Testis (tissue), 3 donors: ENCODE results near the gene FMNL3. TPM values are rescaled to one million over a fixed set of nuclear protein-coding genes. Genes with fewer than 3 reads are reported as not detected.

Experiments
- DNase-seq: peaks from one replicate; pipeline ENCODE4 v3.0.0-alpha.2; 2019
- H3K27ac ChIP-seq, 2 donors: fragments of 200-600 bp; sonication (generic); one replicate each; pipeline ENCODE4 v1.5.1; 2019
- H3K27me3 ChIP-seq: fragments of 200-600 bp; sonication (generic); one replicate; pipeline ENCODE4 v1.5.1; 2019
- H3K36me3 ChIP-seq: fragments of 200-600 bp; sonication (generic); one replicate; pipeline ENCODE4 v1.5.1; 2017; ENCODE audit warnings: low read depth; ENCODE audit errors: missing control alignments
- H3K4me1 ChIP-seq: fragments of 200-600 bp; sonication (generic); one replicate; pipeline ENCODE4 v1.5.1; 2019
- H3K4me3 ChIP-seq, 2 donors: fragments of 200-600 bp; sonication (generic); one replicate each; pipeline ENCODE4 v1.5.1; 2017 to 2019
- H3K9me3 ChIP-seq: fragments of 200-600 bp; sonication (generic); one replicate; pipeline ENCODE4 v1.5.1; 2017
- POLR2A ChIP-seq: fragments of 450-650 bp; IDR thresholded peaks from one replicate; pipeline ENCODE4 v1.6.1; 2017; ENCODE audit warnings: antibody characterized with exemption, mild to moderate bottlenecking, moderate library complexity
- WGBS, 2 donors: methylation state at CpG; one replicate each; pipeline ENCODE4 v1.1.5; 2018; 5-methylcytosine and 5-hydroxymethylcytosine counted together
- intact Hi-C: fragments of 100-400 bp; cut with DNase I; formaldehyde crosslinking; loops from one replicate; pipeline ENCODE4 v1.15.1; 2023; ENCODE audit warnings: low total_unique reads
- polyA plus RNA-seq: library from polyadenylated mRNA; stranded (reverse); fragments of 350-450 nt; fragmentation: Illumina TruSeq; extraction: RNeasy Lipid Tissue Mini Kit (QIAGEN cat#74804); gene quantifications from one replicate; pipeline ENCODE4 v1.2.3, GENCODE V29; 2014; ENCODE audit warnings: low read depth, low replicate concordance; ENCODE audit not compliant: insufficient read depth
- total RNA-seq, 2 donors: library from RNA; depleted of rRNA; stranded (reverse); fragments of >200 nt; gene quantifications; one replicate each; pipeline ENCODE4 v1.2.3, GENCODE V29; 2016
- TF ChIP-seq, protein P1 (sequence below), 3 experiments: fragments of 450-650 bp in 2 of 3; fragments of 200-600 bp in 1 of 3; sonication (generic) in 1 of 3; IDR thresholded peaks; one replicate each; pipeline ENCODE4 v1.5.1; 2016 to 2019; ENCODE audit warnings: antibody characterized with exemption in 3 of 3, mild to moderate bottlenecking in 2 of 3, moderate library complexity in 1 of 3

The FMNL3 gene
- total and polyA plus RNA-seq, 3 donors from 2014 or later, result 26.0 to 73.5 (median 40.5) TPM

DNA sequence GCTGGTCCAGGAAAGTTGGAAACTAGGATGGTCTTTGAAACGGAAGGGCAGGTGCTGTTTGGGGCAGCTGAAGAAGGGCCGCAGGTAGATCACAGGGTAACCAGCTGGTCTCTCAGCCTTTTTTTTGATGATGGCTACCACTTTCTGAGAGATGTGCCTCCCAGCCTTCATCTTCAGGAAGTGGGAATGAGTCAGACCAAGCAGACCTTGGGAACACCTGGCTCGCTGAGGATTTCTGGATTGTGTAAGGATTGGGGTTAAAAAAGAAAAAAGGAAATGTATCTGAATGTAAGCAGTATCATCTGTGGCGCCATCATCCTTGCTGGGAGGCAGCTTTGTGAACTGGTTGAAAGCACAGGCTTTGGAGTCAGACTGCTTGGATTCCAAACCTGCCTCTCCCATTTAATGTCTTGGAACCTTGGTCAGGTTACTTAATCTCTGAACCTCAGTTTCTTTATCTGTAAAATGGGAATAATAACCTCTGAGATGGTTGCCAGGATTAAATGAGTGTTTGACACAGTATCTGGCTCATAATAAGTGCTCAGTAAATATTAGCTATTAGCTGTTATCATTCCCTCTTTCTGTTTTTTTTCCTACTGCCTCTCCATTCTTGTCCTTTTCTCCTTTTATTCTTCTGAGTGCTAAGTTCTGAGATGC is 82.2 kb downstream of the FMNL3 start:
- no peaks in the 10 kb centered on the region for H3K36me3 ChIP-seq
- TF ChIP-seq POLR2A, result no peak
- TF ChIP-seq, protein P1, sequence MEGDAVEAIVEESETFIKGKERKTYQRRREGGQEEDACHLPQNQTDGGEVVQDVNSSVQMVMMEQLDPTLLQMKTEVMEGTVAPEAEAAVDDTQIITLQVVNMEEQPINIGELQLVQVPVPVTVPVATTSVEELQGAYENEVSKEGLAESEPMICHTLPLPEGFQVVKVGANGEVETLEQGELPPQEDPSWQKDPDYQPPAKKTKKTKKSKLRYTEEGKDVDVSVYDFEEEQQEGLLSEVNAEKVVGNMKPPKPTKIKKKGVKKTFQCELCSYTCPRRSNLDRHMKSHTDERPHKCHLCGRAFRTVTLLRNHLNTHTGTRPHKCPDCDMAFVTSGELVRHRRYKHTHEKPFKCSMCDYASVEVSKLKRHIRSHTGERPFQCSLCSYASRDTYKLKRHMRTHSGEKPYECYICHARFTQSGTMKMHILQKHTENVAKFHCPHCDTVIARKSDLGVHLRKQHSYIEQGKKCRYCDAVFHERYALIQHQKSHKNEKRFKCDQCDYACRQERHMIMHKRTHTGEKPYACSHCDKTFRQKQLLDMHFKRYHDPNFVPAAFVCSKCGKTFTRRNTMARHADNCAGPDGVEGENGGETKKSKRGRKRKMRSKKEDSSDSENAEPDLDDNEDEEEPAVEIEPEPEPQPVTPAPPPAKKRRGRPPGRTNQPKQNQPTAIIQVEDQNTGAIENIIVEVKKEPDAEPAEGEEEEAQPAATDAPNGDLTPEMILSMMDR (IDR thresholded peaks at IDR 0.05), result no peak
- H3K27me3 ChIP-seq, result no peaks in the 10 kb centered on the region
- WGBS, 2 donors, result 34 to 51% methylated on average over 4 of the region's 4 CpGs
- intact Hi-C loops, result no loop called here
- no peak for DNase-seq
- H3K9me3 ChIP-seq, result no peaks in the 10 kb centered on the region
- no peak overlapping the region for H3K27ac ChIP-seq
- H3K4me3 ChIP-seq, result no peak overlapping the region
- peaks cover 11% of the 10 kb centered on the region for H3K4me1 ChIP-seq

DNA sequence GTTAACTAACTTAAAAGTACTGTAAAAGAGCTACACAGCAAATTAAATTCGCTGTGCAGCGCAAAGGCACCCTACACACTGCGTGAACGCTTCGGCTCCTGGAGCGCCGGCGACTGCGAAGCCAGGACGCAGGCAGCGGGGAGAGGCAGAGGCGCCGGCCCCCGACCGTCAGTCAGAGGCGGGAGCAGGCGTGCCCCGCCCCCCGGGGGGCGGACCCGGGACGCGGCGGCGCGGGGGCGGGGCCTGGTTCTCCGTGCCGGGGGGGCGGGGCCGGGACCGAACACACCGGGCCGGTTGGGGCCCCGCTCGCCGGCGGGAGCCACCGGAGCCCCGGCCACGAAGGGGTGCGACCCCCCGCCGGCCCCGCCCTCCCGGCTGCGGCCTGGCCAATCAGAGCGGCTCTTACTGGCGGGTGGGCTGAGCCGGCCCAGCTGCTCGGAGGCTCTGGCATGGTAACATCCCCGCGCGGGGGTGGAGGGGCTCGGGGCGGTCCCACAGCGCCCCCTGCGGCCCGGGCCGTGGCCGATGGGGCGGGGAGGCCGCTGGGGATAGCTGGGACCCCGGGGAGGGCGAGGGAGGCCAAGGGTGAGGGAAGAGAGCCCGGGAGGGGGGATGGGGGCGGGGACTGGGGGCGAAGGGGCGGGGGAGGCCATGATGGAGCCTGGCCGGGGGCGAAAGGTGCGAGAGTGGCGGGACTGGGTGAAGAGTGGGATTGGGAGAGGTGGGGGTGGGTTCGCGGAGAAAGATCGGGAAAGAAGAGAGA is 83.9 kb downstream of the FMNL3 start, which contains the start of gene PRPF40B:
Gene PRPF40B (plus strand): TSS at position 420 of the 763 bp plus-strand sequence. CDS start 30 bp downstream, at position 450.
- Histone ChIP-seq H3K27ac (peak within 1 kb of the TSS; percentile 67 to 89), H3K27me3 (no peaks in the 10 kb centered on the region), H3K9me3 (no peaks in the 10 kb centered on the region), H3K4me1 (peaks cover 11% of the 10 kb centered on the region), H3K4me3 (peak within 1 kb of the TSS; percentile 67 to 70), H3K36me3 (no peaks in the 10 kb centered on the region)
- peak; percentile 46 for TF ChIP-seq POLR2A
- TF ChIP-seq, protein P1 (IDR thresholded peaks at IDR 0.05), result peak; percentile 13 to 63 (median 54)
- peak; percentile 91 for DNase-seq
- WGBS, 2 donors, result 1 to 2% methylated on average over 33 to 73 of the region's 76 CpGs
- intact Hi-C loops, result no loop called here

DNA sequence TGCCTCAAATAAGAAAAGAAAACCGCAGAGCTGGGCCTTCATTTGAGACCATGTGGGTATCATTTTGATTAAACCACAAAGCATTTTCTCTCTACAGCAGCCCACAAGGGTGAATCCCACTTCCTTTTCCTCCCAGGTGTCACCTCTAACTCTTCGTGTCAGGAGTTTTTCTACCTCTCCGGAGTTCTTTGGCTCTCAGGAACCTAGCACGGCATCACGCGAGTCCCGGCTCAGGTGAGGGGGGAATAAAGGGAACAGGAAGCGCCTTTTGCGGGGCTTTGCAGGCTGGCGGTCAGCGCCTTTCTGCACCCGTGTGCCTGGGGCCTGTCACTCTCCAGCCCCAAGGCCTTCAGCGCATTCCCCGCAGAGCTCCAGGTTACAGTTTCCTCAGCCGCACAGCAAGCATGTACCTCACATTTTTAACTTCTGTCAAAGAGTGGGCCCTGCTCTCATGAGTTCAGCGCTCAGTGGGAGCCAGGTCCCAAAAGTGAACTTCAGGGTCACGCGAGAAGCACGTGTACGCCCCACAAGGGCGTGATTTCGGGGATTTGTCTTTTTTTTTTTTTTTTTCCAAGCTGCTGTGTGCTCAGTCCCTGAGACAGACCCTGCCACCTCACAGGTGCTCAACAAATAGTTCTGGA is 84.6 kb downstream of the FMNL3 start:
- Histone ChIP-seq H3K4me3 (peak overlapping the region; percentile 67 to 70), H3K4me1 (peaks cover 11% of the 10 kb centered on the region), H3K27me3 (no peaks in the 10 kb centered on the region), H3K36me3 (no peaks in the 10 kb centered on the region), H3K9me3 (no peaks in the 10 kb centered on the region), H3K27ac (peak overlapping the region; percentile 65 to 89)
- intact Hi-C loops, result no loop called here
- DNase-seq, result peak; percentile 55
- TF ChIP-seq POLR2A, result no peak
- TF ChIP-seq, protein P1 (IDR thresholded peaks at IDR 0.05), result no peak
- WGBS, 2 donors, result 0 to 1% methylated on average over 15 to 22 of the region's 22 CpGs

DNA sequence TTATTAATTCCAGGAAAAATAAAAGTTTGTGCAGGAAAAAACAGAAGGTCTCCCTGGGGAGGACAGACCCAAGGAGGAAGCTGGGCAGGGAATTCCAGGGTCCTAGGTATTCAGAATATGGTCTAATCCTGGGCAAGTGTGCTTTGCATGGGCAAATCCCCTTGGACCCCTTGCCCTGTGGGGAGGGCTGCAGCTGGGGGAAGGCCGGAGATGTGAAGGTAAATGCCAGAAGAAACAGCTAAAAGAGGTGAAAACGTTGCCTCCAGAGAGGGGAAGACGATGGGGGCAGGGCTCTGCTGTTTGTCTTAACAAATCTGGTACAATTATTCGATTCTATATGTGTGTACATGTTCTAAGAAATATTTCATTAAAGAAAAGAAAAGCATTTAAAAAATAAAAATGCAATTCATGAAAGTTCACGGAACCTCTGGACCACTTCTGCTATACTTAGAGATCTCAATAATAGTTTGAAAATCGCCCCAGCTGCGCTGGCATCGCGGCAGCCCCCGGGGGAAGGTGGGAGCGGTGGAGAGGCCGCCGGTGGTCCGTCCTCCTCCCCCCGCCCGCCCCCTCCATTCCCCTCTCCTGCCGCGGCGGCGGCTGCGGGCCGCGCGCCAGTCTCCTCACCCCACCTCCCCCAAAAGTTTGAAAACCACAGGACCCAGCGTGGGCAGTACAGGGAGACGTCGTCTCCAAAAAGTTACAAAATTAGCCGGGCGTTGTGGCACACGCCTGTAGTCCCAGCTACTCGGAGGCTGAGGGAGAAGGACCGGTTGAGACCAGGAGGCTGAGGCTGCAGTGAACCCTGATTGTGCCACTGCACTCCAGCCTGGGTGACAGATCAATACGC is 85.3 kb downstream of the FMNL3 start:
- Histone ChIP-seq H3K27ac (peak overlapping the region; percentile 65 to 89), H3K4me3 (peak overlapping the region; percentile 67 to 70), H3K4me1 (peaks cover 11% of the 10 kb centered on the region), H3K27me3 (no peaks in the 10 kb centered on the region), H3K9me3 (no peaks in the 10 kb centered on the region), H3K36me3 (no peaks in the 10 kb centered on the region)
- no peak for TF ChIP-seq POLR2A
- TF ChIP-seq, protein P1 (IDR thresholded peaks at IDR 0.05), result no peak
- WGBS, 2 donors, result 2 to 3% methylated on average over 31 to 33 of the region's 33 CpGs
- intact Hi-C loops, result no loop called here
- no peak for DNase-seq
